Activated T-cell treated with anti-CD3 and anti-CD28 coated beads for 48 hours (primary cell): ENCODE results near the gene RNF111.
"Not testable (repeated sequence)": the region's sequence is repeated elsewhere in the genome, so short reads cannot be mapped to it uniquely, and the experiment has no call there.

Experiments
- DNase-seq: peaks from one replicate; pipeline ENCODE4 v3.0.0-alpha.2; 2020; ENCODE audit warnings: low read depth

RNF111 gene

GRCh38 chr15:59133929-59134427 lies 146.5 kb downstream of the RNF111 start:
- no peak for DNase-seq

GRCh38 chr15:59137566-59137965 lies 150.1 kb downstream of the RNF111 start:
- DNase-seq: no peak

- peak; percentile 57 for DNase-seq
Observed at GRCh38 chr15:59138243-59138642, 150.8 kb downstream of the RNF111 start.

GRCh38 chr15:59140422-59141226 lies 153.2 kb downstream of the RNF111 start:
- no peak for DNase-seq

- DNase-seq: no peak
Observed at GRCh38 chr15:59143281-59143680, 155.8 kb downstream of the RNF111 start.

GRCh38 chr15:59144594-59144993 lies 157.1 kb downstream of the RNF111 start:
- DNase-seq: not testable (repeated sequence)
